Stimulated activated CD8-positive, alpha-beta memory T cell treated with anti-CD3 and anti-CD28 coated beads, Interleukin-7, amount 100 ng/mL, for 24 hours (primary cell): ENCODE measurements around the gene PALLD.

ENCODE experiments used
- DNase-seq: peaks from one replicate; pipeline ENCODE4 v3.0.0-alpha.2; 2020; ENCODE audit warnings: low read depth

Gene PALLD

GRCh38 chr4:168558599-168558998 is 61.7 kb downstream of the PALLD start:
- no peak for DNase-seq

GRCh38 chr4:168560184-168561180 is 63.6 kb downstream of the PALLD start:
- no peak for DNase-seq

GRCh38 chr4:168562041-168562571 is 65.3 kb downstream of the PALLD start:
- no peak for DNase-seq

- no peak for DNase-seq
Measured at GRCh38 chr4:168564023-168564422, 67.2 kb downstream of the PALLD start.

GRCh38 chr4:168565130-168565529 is 68.3 kb downstream of the PALLD start:
- no peak for DNase-seq

- no peak for DNase-seq
Measured at GRCh38 chr4:168566726-168567125, 69.9 kb downstream of the PALLD start.

GRCh38 chr4:168569066-168569930 is 72.4 kb downstream of the PALLD start:
- DNase-seq = no peak

- no peak for DNase-seq
Measured at GRCh38 chr4:168569931-168570276, 73.1 kb downstream of the PALLD start.

- no peak for DNase-seq
Measured at GRCh38 chr4:168570466-168570865, 73.6 kb downstream of the PALLD start.

- DNase-seq = no peak
Measured at GRCh38 chr4:168572002-168572401, 75.2 kb downstream of the PALLD start.

- no peak for DNase-seq
Measured at GRCh38 chr4:168573870-168574269, 77.0 kb downstream of the PALLD start.

GRCh38 chr4:168574581-168575295 is 77.9 kb downstream of the PALLD start:
- DNase-seq = no peak

GRCh38 chr4:168575473-168575872 is 78.6 kb downstream of the PALLD start:
- no peak for DNase-seq

- no peak for DNase-seq
Measured at GRCh38 chr4:168577624-168578023, 80.8 kb downstream of the PALLD start.

- DNase-seq = no peak
Measured at GRCh38 chr4:168580228-168580627, 83.4 kb downstream of the PALLD start.

GRCh38 chr4:168584321-168584771 is 87.5 kb downstream of the PALLD start:
- DNase-seq = no peak

GRCh38 chr4:168585168-168586091 is 88.6 kb downstream of the PALLD start:
- no peak for DNase-seq

GRCh38 chr4:168586926-168587325 is 90.1 kb downstream of the PALLD start:
- no peak for DNase-seq

- no peak for DNase-seq
Measured at GRCh38 chr4:168587411-168588125, 90.7 kb downstream of the PALLD start.

GRCh38 chr4:168588916-168589531 is 92.2 kb downstream of the PALLD start:
- no peak for DNase-seq
